Uterus (tissue), 4 donors: Measurements from ENCODE around the gene YIPF6. TPM values are rescaled to one million over a fixed set of nuclear protein-coding genes. Genes with fewer than 3 reads are reported as not detected.

Source experiments
- DNase-seq, 2 donors: peaks; one replicate each; pipeline ENCODE4 v3.0.0-alpha.2; 2019 to 2020
- H3K27ac ChIP-seq, 2 donors: fragments of 200-600 bp; sonication (generic); 1 replicate in 1 of 2; 2 replicates in 1 of 2; pipeline ENCODE4 v1.5.1; 2016 to 2018
- H3K27me3 ChIP-seq, 2 donors: fragments of 200-600 bp; sonication (generic); one replicate each; pipeline ENCODE4 v1.5.1; 2018 to 2019; ENCODE audit warnings: control low read depth in 1 of 2
- H3K36me3 ChIP-seq, 2 donors: fragments of 200-600 bp; sonication (generic); one replicate each; pipeline ENCODE4 v1.5.1; 2019; ENCODE audit warnings: control low read depth in 1 of 2
- H3K4me1 ChIP-seq, 2 donors: fragments of 200-600 bp; sonication (generic); one replicate each; pipeline ENCODE4 v1.5.1; 2018 to 2019; ENCODE audit warnings: control low read depth in 1 of 2
- H3K4me3 ChIP-seq, 2 donors: fragments of 200-600 bp; sonication (generic); 1 replicate in 1 of 2; 2 replicates in 1 of 2; pipeline ENCODE4 v1.5.1; 2018 to 2019; ENCODE audit warnings: mild to moderate bottlenecking in 1 of 2
- H3K9me3 ChIP-seq, 2 donors: fragments of 200-600 bp; sonication (generic); one replicate each; pipeline ENCODE4 v1.5.1; 2019; ENCODE audit warnings: control low read depth in 1 of 2
- CTCF ChIP-seq, 4 experiments: fragments of 200-600 bp in 2 of 4; fragments of 450-650 bp in 2 of 4; sonication (generic) in 2 of 4; IDR thresholded peaks; one replicate each; pipeline ENCODE4 v1.5.1; 2016 to 2019; ENCODE audit warnings: antibody characterized with exemption in 4 of 4, mild to moderate bottlenecking in 2 of 4, moderate library complexity in 1 of 4
- POLR2A ChIP-seq, 2 donors: fragments of 450-650 bp; IDR thresholded peaks; one replicate each; pipeline ENCODE4 v1.6.1; 2016; ENCODE audit warnings: antibody characterized with exemption in 2 of 2, mild to moderate bottlenecking in 1 of 2, moderate library complexity in 1 of 2
- intact Hi-C: fragments of 100-400 bp; cut with DNase I; formaldehyde crosslinking; loops from one replicate; pipeline ENCODE4 v1.15.1; 2023; ENCODE audit warnings: low total_unique reads
- total RNA-seq, 4 donors: library from RNA; depleted of rRNA in 3 of 4; stranded (reverse); fragments of >200 nt in 3 of 4; gene quantifications; one replicate each; pipeline versions ENCODE4 v1.1.0 to v1.2.4, GENCODE V29; 2014 to 2023
- donor health status: DM: yes; HTN: yes; CAD: no.

Gene YIPF6
- total RNA-seq: 10 to 100 TPM in 3 of 4 donors, 1 to 10 TPM in 1; 9.0 to 53.5 (median 34.6) TPM

GRCh38 chrX:68498508-68499379 lies at the start of gene YIPF6:
Gene YIPF6, plus strand, starts transcription at chrX:68499051. Its CDS starts 16 bp downstream, at chrX:68499067.
- DNase-seq: peak; percentile 69 to 74
- no peaks in the 10 kb centered on the region for H3K4me1 ChIP-seq
- H3K9me3 ChIP-seq: no peaks in the 10 kb centered on the region
- H3K27ac ChIP-seq: peak within 1 kb of the TSS; percentile 86 to 94
- no peak for TF ChIP-seq CTCF (IDR thresholded peaks at IDR 0.05)
- TF ChIP-seq POLR2A (IDR thresholded peaks at IDR 0.05): peak; percentile 70 to 79
- H3K4me3 ChIP-seq: peak within 1 kb of the TSS; percentile 45 to 64
- H3K36me3 ChIP-seq: no peaks in the 10 kb centered on the region
- intact Hi-C loops: no loop called here
- no peaks in the 10 kb centered on the region for H3K27me3 ChIP-seq

GRCh38 chrX:68451720-68452119 lies 47.1 kb upstream of the YIPF6 start:
- intact Hi-C loops: no loop called here
- H3K27ac ChIP-seq: no peak overlapping the region
- H3K9me3 ChIP-seq: no peaks in the 10 kb centered on the region
- TF ChIP-seq CTCF (IDR thresholded peaks at IDR 0.05) (no peak), POLR2A (IDR thresholded peaks at IDR 0.05) (no peak)
- no peak for DNase-seq
- H3K4me1 ChIP-seq: no peaks in the 10 kb centered on the region
- no peaks in the 10 kb centered on the region for H3K36me3 ChIP-seq
- no peaks in the 10 kb centered on the region for H3K27me3 ChIP-seq
- H3K4me3 ChIP-seq: no peak overlapping the region

- Histone ChIP-seq H3K4me1 (no peaks in the 10 kb centered on the region), H3K36me3 (no peaks in the 10 kb centered on the region), H3K9me3 (no peaks in the 10 kb centered on the region), H3K4me3 (no peak overlapping the region), H3K27ac (no peak overlapping the region), H3K27me3 (no peaks in the 10 kb centered on the region)
- no peak for DNase-seq
- TF ChIP-seq CTCF (IDR thresholded peaks at IDR 0.05): no peak
- no peak for TF ChIP-seq POLR2A (IDR thresholded peaks at IDR 0.05)
- intact Hi-C loops: no loop called here
Measured at GRCh38 chrX:68454476-68455150, 44.2 kb upstream of the YIPF6 start.

- no peak for DNase-seq
- Histone ChIP-seq H3K4me3 (no peak overlapping the region), H3K27me3 (no peaks in the 10 kb centered on the region), H3K36me3 (no peaks in the 10 kb centered on the region), H3K4me1 (no peaks in the 10 kb centered on the region), H3K9me3 (no peaks in the 10 kb centered on the region), H3K27ac (no peak overlapping the region)
- TF ChIP-seq CTCF (IDR thresholded peaks at IDR 0.05): no peak
- TF ChIP-seq POLR2A (IDR thresholded peaks at IDR 0.05): no peak
- intact Hi-C loops: no loop called here
Measured at GRCh38 chrX:68455151-68455510, 43.7 kb upstream of the YIPF6 start.

GRCh38 chrX:68461093-68461492 lies 37.8 kb upstream of the YIPF6 start:
- intact Hi-C loops: no loop called here
- TF ChIP-seq POLR2A (IDR thresholded peaks at IDR 0.05) (no peak), CTCF (IDR thresholded peaks at IDR 0.05) (no peak)
- H3K4me1 ChIP-seq: no peaks in the 10 kb centered on the region
- no peaks in the 10 kb centered on the region for H3K9me3 ChIP-seq
- no peak for DNase-seq
- no peak overlapping the region for H3K4me3 ChIP-seq
- no peaks in the 10 kb centered on the region for H3K36me3 ChIP-seq
- no peaks in the 10 kb centered on the region for H3K27me3 ChIP-seq
- H3K27ac ChIP-seq: peak overlapping the region in 1 of 2 donors; percentile 18
